Activated CD8-positive, alpha-beta memory T cell treated with anti-CD3 and anti-CD28 coated beads for 4 hours (primary cell): ENCODE measurements around the gene C18orf63.
"Not testable (repeated sequence)": the region's sequence is repeated elsewhere in the genome, so short reads cannot be mapped to it uniquely, and the experiment has no call there.

Experiments used
- DNase-seq, 2 donors: peaks; one replicate each; pipeline ENCODE4 v3.0.0-alpha.2; 2020; ENCODE audit warnings: low read depth in 2 of 2

The C18orf63 gene

GRCh38 chr18:74286106-74286855 is 29.4 kb upstream of the C18orf63 start:
- DNase-seq: no peak

GRCh38 chr18:74286856-74287255 is 28.8 kb upstream of the C18orf63 start:
- no peak for DNase-seq

DNA sequence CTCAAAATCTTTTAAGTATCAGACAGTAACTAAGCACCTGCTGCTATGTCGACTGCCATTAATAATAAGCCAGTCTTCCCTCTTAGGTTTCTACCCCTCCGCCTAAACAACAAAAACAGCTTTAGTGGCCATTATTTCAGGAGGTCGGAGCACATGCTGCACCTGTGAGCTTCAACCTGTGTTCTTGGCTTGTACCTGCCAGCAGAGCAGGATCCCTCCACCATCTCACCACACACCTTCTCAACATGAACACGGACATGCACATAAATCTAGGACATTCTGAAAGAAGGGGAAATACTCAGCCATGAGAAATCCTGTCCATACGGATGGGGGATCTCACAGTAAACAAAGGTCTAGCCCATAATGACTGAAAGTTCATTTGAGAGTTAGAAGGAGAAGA is 27.6 kb upstream of the C18orf63 start:
- no peak for DNase-seq

- no peak for DNase-seq
Measured at GRCh38 chr18:74288730-74289129, 26.9 kb upstream of the C18orf63 start.

DNA sequence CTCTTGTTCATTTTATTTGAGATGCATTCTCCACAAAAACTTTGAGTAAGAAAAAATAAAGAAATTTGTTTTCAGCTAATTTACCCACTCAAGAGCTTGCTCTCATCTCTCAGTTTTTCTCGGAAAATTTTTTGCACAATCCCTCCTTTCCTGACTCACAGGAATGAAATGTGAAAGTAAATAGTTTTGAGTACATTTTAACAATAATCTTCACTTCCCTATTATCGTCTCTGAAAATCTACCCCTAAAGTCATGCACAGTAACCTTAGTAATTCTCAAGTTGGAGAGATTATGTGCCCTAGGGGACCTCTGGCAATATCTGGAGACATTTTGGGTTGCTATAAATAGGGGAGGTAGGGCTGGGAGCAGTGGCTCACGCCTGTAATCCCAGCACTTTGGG is 26.5 kb upstream of the C18orf63 start:
- no peak for DNase-seq

DNA sequence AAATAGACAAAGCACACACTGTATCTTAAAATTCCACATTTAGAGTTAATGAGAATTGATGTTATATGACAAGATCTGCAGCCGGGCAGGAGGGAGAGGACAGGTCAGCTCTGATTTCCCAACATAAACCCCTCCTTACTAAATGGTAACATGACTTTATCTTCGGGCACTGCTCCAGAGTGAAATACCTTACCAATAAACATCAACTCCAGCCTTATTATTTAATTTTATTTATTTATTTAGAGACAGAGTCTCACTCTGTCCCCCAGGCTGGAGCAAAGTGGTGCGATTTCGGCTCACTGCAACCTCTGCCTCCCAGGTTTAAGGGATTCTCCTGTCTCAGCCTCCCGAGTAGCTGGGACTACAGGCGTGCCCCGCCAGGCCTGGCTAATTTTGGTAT is 25.6 kb upstream of the C18orf63 start:
- DNase-seq: no peak

DNA sequence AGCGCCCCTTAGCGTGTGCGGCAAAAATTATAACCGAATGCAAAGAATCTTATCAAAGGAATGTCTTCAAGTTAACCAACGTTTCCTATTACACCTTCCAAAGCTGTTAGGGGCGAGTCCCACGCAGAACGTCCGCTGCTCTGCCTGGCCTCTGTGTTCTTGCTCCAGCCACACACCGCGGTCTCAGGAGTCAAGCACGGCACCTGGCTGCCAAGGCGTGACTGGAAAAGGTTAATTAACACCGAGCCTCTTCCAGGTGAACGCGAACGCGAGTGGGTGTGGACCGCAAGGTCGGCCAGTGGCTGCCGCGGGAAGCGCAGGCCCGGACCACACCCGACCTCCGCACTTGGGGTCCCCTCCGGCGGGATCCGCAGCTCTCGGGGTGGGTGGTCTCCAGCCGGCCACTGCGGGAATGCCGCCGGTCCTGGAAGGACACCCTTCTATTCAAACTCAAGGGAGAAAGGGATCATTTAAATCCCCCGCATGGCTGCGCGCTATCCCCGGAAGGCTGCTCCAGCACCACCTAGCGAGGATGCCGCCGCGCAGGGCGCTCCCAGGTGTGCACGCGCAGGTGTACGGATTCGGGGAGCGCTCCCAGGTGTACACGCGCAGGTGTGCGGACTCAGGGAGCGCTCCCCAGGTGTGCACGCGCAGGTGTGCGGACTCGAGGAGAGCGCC is 24.7 kb upstream of the C18orf63 start:
- no peak for DNase-seq

DNA sequence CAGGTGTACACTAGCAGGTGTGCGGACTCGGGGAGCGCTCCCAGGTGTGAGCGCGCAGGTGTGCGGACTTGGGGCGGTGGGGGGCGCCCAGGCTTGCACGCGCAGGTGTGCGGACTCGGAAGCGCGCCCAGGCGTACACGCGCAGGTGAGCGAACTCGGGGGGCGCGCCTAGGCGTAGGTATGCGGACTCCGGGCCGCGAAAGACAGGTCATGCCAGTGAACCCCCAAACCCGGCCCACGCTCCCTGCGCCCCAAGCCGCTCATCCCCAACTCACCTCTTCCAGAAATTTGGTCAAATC is 24.2 kb upstream of the C18orf63 start:
- no peak for DNase-seq

GRCh38 chr18:74291771-74292540 is 23.7 kb upstream of the C18orf63 start, which contains the start of gene CYB5A:
TSS of gene CYB5A (minus strand) at chr18:74291963. CDS start at chr18:74291875, 88 bp downstream.
- DNase-seq: peak; percentile 98 to 99

DNA sequence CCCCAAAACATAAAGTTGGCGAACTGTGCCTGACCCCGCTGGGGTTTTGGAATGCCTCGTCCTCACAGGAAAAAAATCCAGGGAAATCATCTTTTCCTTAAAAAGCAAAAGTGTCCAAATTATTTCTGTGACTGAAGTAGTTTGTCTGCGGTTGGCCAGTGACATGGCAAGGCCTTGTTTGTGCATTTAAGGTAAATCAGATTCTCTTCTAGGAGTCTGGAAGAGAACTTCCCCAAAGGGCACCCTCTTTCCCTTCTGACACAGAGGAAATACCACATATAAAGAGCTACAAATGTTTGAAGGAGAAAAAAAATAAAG is 23.1 kb upstream of the C18orf63 start:
- no peak for DNase-seq

DNA sequence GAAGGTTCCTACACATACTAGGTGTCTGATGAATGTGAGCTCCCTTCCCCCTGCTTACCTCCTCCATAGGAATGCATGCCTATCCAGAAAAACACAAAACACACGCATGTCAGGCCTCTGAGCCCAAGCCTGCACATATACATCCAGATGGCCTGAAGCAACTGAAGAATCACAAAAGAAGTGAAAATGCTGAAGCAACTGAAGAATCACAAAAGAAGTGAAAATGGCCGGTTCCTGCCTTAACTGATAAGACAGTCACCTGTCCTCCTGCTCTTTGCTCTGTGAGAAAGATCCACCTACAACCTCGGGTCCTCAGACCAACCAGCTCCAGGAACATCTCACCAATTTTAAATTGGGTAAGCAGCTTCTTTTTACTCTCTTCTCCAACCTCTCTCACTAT is 22.7 kb upstream of the C18orf63 start:
- DNase-seq: not testable (repeated sequence)

DNA sequence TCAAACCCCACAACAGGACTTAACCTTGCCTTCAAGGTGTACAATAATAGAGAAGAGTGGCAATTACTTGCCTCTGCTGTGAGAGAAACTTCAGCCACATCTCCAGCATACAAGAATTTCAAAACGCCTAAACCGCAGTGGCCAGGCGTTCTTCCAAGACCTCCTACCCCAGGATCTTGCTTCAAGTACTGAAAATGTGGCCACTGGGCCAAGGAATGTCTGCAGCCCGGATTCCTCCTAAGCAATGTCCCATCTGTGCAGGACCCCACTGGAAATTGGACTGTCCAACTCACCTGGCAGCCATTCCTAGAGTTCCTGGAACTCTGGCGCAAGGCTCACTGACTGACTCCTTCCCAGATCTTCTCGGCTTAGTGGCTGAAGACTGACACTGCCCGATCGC is 21.1 kb upstream of the C18orf63 start:
- no peak for DNase-seq

GRCh38 chr18:74299162-74299561 is 16.5 kb upstream of the C18orf63 start:
- DNase-seq: no peak

DNA sequence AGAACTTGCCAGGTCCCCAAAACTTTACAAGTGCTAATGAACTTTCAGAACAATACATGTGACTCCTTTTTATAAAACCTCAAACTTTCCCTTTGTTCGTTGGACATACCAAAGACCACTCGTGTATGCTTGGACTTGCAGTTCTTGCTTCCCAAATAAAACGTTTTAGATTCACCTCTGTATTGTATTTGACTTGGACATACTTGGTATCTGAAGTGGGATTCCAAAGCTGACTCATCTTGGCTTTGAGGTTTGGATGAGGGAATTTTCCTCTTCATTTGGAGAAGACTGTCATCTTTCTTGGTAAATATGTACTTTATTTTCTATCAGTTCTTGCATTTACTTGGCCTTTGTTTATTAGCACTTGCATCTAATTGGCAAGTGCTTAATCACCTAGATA is 15.9 kb upstream of the C18orf63 start:
- no peak for DNase-seq

DNA sequence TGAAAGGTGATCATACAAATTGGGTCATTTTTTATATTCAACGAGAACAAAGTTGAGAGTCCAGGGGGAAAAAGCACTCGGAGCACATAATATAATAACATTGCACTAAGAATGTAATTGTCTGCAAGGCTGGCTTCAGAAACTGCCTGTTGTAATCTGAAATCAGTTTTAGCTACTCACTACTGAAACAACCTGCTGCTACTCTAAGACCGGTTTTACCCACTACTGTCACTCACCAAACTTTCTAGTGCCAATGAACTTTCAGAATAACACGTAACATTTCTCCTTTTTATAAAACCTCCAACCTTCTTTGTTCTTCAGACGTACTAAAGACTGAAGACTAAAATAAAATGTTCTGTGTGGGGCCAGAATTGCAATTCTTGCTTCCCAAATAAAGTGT is 12.3 kb upstream of the C18orf63 start:
- DNase-seq: no peak

- no peak for DNase-seq
Measured at GRCh38 chr18:74303936-74304335, 11.7 kb upstream of the C18orf63 start.

DNA sequence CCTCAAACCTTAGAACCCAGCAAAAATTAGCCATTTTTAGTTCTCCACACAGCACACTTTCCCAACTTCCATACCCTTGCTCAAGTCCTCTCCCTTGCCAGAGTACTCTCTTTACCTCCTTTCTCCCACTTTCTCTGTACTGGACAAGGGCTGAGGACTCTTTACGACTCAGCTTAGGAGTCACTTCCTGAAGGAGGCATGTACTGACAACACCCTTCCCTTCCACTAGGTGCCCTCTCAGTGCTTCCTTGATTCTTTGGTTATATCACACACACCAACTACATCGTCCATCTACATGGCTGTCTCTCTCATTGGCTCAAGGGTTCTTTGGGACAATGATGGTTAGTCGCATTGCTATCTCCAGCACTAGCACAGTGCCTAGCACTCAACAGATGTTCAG is 5.2 kb upstream of the C18orf63 start:
- no peak for DNase-seq

DNA sequence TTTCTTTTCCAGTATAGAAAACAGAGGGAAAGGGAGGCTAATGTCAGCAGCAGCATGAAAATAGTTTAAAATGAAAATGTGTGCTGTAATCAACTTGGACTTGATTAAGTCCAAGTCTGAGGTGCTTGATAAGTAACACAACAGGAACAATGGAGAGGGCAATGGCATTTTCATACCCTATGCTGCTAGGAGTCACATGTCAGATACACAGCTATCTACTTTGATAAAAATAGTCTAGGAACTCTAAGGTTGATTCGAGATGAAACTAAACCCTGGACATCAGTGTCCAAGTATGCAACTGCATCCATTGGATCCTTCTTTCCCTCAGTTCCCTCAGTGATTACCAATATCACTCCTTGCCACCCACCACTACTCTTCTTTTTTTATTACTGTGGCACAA is 4.6 kb upstream of the C18orf63 start:
- DNase-seq: no peak

GRCh38 chr18:74314759-74315463 is 728 bp upstream of the C18orf63 start:
- DNase-seq: no peak

GRCh38 chr18:74316257-74317170 is 875 bp downstream of the C18orf63 start:
- DNase-seq: no peak

GRCh38 chr18:74326231-74326630 is 10.6 kb downstream of the C18orf63 start:
- no peak for DNase-seq
